DOHH2 (cell line): Measurements from ENCODE around the gene PRKN.

Experiments
- EZH2phosphoT487 ChIP-seq: fragments of 200-600 bp; sonication (generic); IDR thresholded peaks from 2 replicates; pipeline ENCODE4 v1.6.1; 2017; ENCODE audit warnings: borderline replicate concordance, mild to moderate bottlenecking, antibody characterized with exemption, low read length, moderate library complexity, mixed read lengths
- TF ChIP-seq, protein P1 (sequence below): fragments of 200-600 bp; sonication (generic); IDR thresholded peaks from one replicate; pipeline ENCODE4 v1.5.1; 2014; ENCODE audit warnings: antibody characterized with exemption, mild to moderate bottlenecking, low read depth, low read length; ENCODE audit not compliant: poor library complexity, severe bottlenecking

DNA sequence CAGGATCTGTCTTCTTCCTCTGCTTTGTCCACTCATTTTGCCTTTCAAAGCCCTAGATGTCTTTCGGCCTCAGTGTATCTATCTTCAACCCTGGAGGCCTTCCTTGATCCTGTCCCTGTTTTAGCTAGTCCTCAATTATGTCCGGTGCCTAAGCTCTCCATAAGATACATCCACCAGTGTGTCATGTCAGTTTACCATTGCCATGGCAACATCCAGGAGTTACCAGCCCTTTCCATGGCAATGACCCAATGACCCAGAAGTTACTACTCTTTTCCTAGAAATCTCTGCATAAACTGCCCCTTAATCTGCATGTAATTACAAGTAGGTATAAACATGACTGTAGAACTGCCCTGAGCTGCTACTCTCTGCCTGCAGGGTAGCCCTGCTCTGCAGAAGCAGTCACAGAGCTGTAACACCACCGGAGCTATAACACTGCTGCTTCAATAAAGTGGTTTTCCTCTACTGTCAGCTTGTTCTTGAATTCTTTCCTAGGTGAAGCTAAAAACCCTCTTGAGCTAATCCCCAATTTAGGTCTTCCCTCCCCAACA, 741.6 kb downstream of the PRKN start:
- TF ChIP-seq, protein P1, sequence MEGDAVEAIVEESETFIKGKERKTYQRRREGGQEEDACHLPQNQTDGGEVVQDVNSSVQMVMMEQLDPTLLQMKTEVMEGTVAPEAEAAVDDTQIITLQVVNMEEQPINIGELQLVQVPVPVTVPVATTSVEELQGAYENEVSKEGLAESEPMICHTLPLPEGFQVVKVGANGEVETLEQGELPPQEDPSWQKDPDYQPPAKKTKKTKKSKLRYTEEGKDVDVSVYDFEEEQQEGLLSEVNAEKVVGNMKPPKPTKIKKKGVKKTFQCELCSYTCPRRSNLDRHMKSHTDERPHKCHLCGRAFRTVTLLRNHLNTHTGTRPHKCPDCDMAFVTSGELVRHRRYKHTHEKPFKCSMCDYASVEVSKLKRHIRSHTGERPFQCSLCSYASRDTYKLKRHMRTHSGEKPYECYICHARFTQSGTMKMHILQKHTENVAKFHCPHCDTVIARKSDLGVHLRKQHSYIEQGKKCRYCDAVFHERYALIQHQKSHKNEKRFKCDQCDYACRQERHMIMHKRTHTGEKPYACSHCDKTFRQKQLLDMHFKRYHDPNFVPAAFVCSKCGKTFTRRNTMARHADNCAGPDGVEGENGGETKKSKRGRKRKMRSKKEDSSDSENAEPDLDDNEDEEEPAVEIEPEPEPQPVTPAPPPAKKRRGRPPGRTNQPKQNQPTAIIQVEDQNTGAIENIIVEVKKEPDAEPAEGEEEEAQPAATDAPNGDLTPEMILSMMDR, result no peak
- TF ChIP-seq EZH2phosphoT487, result no peak
